Measurements from ENCODE around the gene APOLD1. TPM values are rescaled to one million over a fixed set of nuclear protein-coding genes. Genes with fewer than 3 reads are reported as not detected.
A peak's percentile ranks its signal among the peaks of the same experiment; 100 is the strongest.

Gene APOLD1
- total and polyA plus RNA-seq, 2 of the 4 experiments (the other 2 are of a cell fraction): 2.3 to 4.5 TPM

GRCh38 chr12:12798480-12798879, 13.0 kb downstream of the APOLD1 start:
- Histone ChIP-seq H4K91ac (ENCODE audit: insufficient read depth, low read depth, low read length) (no peak overlapping the region), H3K4me1 (ENCODE audit: control insufficient read depth, insufficient read depth, low read length) (peaks cover 9% of the 10 kb centered on the region), H2BK20ac (ENCODE audit: low read depth, low read length) (no peak overlapping the region), H3K36me3 (ENCODE audit: control insufficient read depth, insufficient read depth, low read length) (no peaks in the 10 kb centered on the region), H3K18ac (ENCODE audit: low read depth, low read length) (no peak overlapping the region), H3K9me3 (ENCODE audit: control insufficient read depth, insufficient read depth, low read length) (no peaks in the 10 kb centered on the region), H3K4me3 (ENCODE audit: insufficient read depth, low read depth, low read length) (no peak overlapping the region), H3K23ac (ENCODE audit: low read depth, low read length) (no peak overlapping the region), H2BK120ac (ENCODE audit: low read depth, low read length) (no peak overlapping the region), H4K5ac (ENCODE audit: low read depth, low read length) (no peak overlapping the region), H3K56ac (ENCODE audit: extremely low read depth, insufficient read depth, low read length) (no peak overlapping the region), H3K27ac (ENCODE audit: insufficient read depth, low read length) (no peak overlapping the region), H3K9me1 (ENCODE audit: insufficient read depth, low read length) (peaks cover 6% of the 10 kb centered on the region; the same call in 1 of the 2 replicates), H4K8ac (ENCODE audit: low read depth in 2 of 2, low read length in 2 of 2) (no peak overlapping the region), H2AK9ac (replicated peaks; ENCODE audit: low read depth, low read length, poor library complexity) (no peak overlapping the region), H3K79me1 (ENCODE audit: low read depth in 1 of 2, low read length in 2 of 2) (peaks cover 0 to 4% of the 10 kb centered on the region in 2 experiments; a peak in 1 of 4 replicates), H3K4ac (ENCODE audit: low read depth, low read length) (no peak overlapping the region), H3K4me2 (ENCODE audit: low read depth, low read length) (no peak overlapping the region), H4K20me1 (ENCODE audit: insufficient read depth, low read length) (no peaks in the 10 kb centered on the region), H3K14ac (replicated peaks; ENCODE audit: low read depth, low read length) (no peak overlapping the region), H3K27me3 (ENCODE audit: control insufficient read depth, insufficient read depth, low read length) (no peaks in the 10 kb centered on the region), H2BK5ac (ENCODE audit: low read depth, low read length, poor library complexity, severe bottlenecking) (no peak overlapping the region), H2BK15ac (ENCODE audit: low read depth, low read length) (no peak overlapping the region), H2AK5ac (ENCODE audit: low read depth, low read length) (0 out of 2 replicates have a peak overlapping the region, but pooled peaks have one; percentile 13), H2AFZ (replicated peaks; ENCODE audit: low read length, poor library complexity) (no peak overlapping the region), H3K9ac (ENCODE audit: low read depth, low read length) (no peak overlapping the region)
- ChIA-PET POLR2A (ENCODE audit: unreplicated experiment) (no interaction called here), CTCF (no interaction called here)
- WGBS, 2 experiments (ENCODE audit: extremely low coverage in 2 of 2, insufficient read length in 1 of 2): 80% methylated on average over 1 of the region's 1 CpG; no CpG with 5 or more reads in 1 of the 2 experiments
- TF ChIP-seq NFE2L2 (IDR thresholded peaks at IDR 0.05; ENCODE audit: low read depth, low read length) (no peak), FOS (IDR thresholded peaks at IDR 0.05; ENCODE audit: low read depth, low read length) (no peak), SMC3 (IDR thresholded peaks at IDR 0.05; ENCODE audit: low read depth, low read length) (no peak), CTCF (conservative IDR thresholded peaks at IDR 0.05; ENCODE audit: low read depth, low read length) (no peak), CHD1 (IDR thresholded peaks at IDR 0.05; ENCODE audit: low read depth, low read length) (no peak), USF2 (IDR thresholded peaks at IDR 0.05; ENCODE audit: low read depth, low read length) (no peak), RCOR1 (IDR thresholded peaks at IDR 0.05; ENCODE audit: insufficient replicate concordance, low read length) (no peak), CEBPB (IDR thresholded peaks at IDR 0.05; ENCODE audit: low read depth, low read length) (no peak), BHLHE40 (IDR thresholded peaks at IDR 0.05; ENCODE audit: low read depth, low read length) (no peak), MAFK (IDR thresholded peaks at IDR 0.05; ENCODE audit: low read depth, low read length) (no peak), RAD21 (IDR thresholded peaks at IDR 0.05; ENCODE audit: low read length) (no peak), POLR2A (IDR thresholded peaks at IDR 0.05; ENCODE audit: low read depth, low read length) (no peak), MAZ (IDR thresholded peaks at IDR 0.05; ENCODE audit: borderline replicate concordance, low read depth, low read length) (no peak), RFX5 (IDR thresholded peaks at IDR 0.05; ENCODE audit: low read depth, low read length) (no peak), ELK1 (IDR thresholded peaks at IDR 0.05; ENCODE audit: borderline replicate concordance, low read depth, low read length) (no peak), MXI1 (IDR thresholded peaks at IDR 0.05; ENCODE audit: borderline replicate concordance, low read depth, low read length) (no peak)
- BruUV-seq (replicated peaks): no TSS peak
- dilution Hi-C loops (cut with HindIII; ENCODE audit: low sequenced_read_pairs, unreplicated experiment): no loop called here
- ATAC-seq (ENCODE audit: low read depth) (no peak), DNase-seq (no peak)
- in situ Hi-C loops (cut with MboI; ENCODE audit: low sequenced_read_pairs): loop anchor here (10.0 kb wide), 2 partner anchors 186 to 436 kb away; no protein-coding TSS in a partner anchor
- intact Hi-C loops (cut with micrococcal nuclease): no loop called here

Data from IMR-90 (cell line).